Measurements from ENCODE around the gene PLAAT1.

DNA sequence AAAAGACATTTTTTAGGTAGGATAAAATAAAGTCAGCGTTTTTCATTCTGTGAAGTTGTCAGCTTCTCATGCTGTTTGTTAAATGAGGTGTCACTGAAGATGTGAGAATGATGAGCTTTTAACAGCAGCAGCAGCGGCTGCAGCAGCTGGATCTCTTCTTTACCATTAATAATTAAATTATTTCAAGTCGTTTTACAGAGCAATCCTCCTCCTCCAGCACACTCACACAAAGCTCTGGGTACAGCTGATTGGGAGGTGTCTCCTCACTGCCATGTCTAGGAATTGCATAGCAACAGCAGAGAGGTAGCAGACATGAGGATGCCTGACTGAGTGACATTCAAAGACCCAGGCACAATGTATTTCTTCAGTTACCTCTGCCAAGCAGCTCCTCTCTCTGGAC is 46.7 kb upstream of the PLAAT1 start:
- TF ChIP-seq, protein P1, sequence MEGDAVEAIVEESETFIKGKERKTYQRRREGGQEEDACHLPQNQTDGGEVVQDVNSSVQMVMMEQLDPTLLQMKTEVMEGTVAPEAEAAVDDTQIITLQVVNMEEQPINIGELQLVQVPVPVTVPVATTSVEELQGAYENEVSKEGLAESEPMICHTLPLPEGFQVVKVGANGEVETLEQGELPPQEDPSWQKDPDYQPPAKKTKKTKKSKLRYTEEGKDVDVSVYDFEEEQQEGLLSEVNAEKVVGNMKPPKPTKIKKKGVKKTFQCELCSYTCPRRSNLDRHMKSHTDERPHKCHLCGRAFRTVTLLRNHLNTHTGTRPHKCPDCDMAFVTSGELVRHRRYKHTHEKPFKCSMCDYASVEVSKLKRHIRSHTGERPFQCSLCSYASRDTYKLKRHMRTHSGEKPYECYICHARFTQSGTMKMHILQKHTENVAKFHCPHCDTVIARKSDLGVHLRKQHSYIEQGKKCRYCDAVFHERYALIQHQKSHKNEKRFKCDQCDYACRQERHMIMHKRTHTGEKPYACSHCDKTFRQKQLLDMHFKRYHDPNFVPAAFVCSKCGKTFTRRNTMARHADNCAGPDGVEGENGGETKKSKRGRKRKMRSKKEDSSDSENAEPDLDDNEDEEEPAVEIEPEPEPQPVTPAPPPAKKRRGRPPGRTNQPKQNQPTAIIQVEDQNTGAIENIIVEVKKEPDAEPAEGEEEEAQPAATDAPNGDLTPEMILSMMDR (IDR thresholded peaks at IDR 0.05): no peak
- TF ChIP-seq POLR2A (IDR thresholded peaks at IDR 0.05): no peak

Data from heart left ventricle (tissue), 13 donors.